Right lung (tissue), 5 donors: Measurements from ENCODE around the gene TIMM44. TPM values are rescaled to one million over a fixed set of nuclear protein-coding genes. Genes with fewer than 3 reads are reported as not detected.
"Not testable (repeated sequence)": the region's sequence is repeated elsewhere in the genome, so short reads cannot be mapped to it uniquely, and the experiment has no call there.

ENCODE experiments used
- DNase-seq, 2 donors: peaks; one replicate each; pipeline ENCODE4 v3.0.0-alpha.2; 2013
- polyA plus RNA-seq, 5 donors: library from polyadenylated mRNA; unstranded; fragments of 120-200 nt; gene quantifications; one replicate each; pipeline versions ENCODE4 v1.2.1 to v1.2.3, GENCODE V29; 2013; ENCODE audit warnings: inconsistent platforms in 1 of 5, low replicate concordance in 1 of 5; ENCODE audit not compliant: insufficient read length in 5 of 5, insufficient read depth in 1 of 5

TIMM44 gene
- polyA plus RNA-seq, 5 donors, result 32.7 to 55.9 (median 43.7) TPM

GRCh38 chr19:7955696-7956095, 12.2 kb upstream of the TIMM44 start:
- no peak for DNase-seq

GRCh38 chr19:7953576-7953975, 10.1 kb upstream of the TIMM44 start:
- no peak for DNase-seq

GRCh38 chr19:7953060-7953459, 9.6 kb upstream of the TIMM44 start:
- no peak for DNase-seq

- no peak for DNase-seq
Observed at GRCh38 chr19:7947939-7948338, 4.5 kb upstream of the TIMM44 start.

GRCh38 chr19:7944177-7944761, 803 bp upstream of the TIMM44 start:
- DNase-seq, result peak; percentile 85

GRCh38 chr19:7942981-7943443, 454 bp downstream of the TIMM44 start:
- no peak for DNase-seq

- no peak for DNase-seq
Observed at GRCh38 chr19:7941895-7942596, 1.4 kb downstream of the TIMM44 start.

- no peak for DNase-seq
Observed at GRCh38 chr19:7940841-7941240, 2.6 kb downstream of the TIMM44 start.

GRCh38 chr19:7934766-7935165, 8.7 kb downstream of the TIMM44 start:
- no peak for DNase-seq

GRCh38 chr19:7933828-7934725, 9.4 kb downstream of the TIMM44 start:
- DNase-seq, result no peak

- DNase-seq, result no peak
Observed at GRCh38 chr19:7933411-7933810, 10.1 kb downstream of the TIMM44 start.

- DNase-seq, result no peak
Observed at GRCh38 chr19:7932930-7933300, 10.6 kb downstream of the TIMM44 start.

- no peak for DNase-seq
Observed at GRCh38 chr19:7932276-7932929, 11.1 kb downstream of the TIMM44 start.

- no peak for DNase-seq
Observed at GRCh38 chr19:7931221-7932061, 12.0 kb downstream of the TIMM44 start.

GRCh38 chr19:7930765-7931164, 12.7 kb downstream of the TIMM44 start:
- no peak for DNase-seq

GRCh38 chr19:7930030-7930429, 13.4 kb downstream of the TIMM44 start:
- not testable (repeated sequence) for DNase-seq

- DNase-seq, result no peak
Observed at GRCh38 chr19:7928741-7929701, 14.4 kb downstream of the TIMM44 start.

- DNase-seq, result no peak
Observed at GRCh38 chr19:7928334-7928706, 15.1 kb downstream of the TIMM44 start.

- DNase-seq, result no peak
Observed at GRCh38 chr19:7927605-7928333, 15.7 kb downstream of the TIMM44 start.
